ENCODE measurements around the gene SLC38A7.

GRCh38 chr16:58658796-58659211 is 25.8 kb downstream of the SLC38A7 start:
- TF ChIP-seq, protein P1, sequence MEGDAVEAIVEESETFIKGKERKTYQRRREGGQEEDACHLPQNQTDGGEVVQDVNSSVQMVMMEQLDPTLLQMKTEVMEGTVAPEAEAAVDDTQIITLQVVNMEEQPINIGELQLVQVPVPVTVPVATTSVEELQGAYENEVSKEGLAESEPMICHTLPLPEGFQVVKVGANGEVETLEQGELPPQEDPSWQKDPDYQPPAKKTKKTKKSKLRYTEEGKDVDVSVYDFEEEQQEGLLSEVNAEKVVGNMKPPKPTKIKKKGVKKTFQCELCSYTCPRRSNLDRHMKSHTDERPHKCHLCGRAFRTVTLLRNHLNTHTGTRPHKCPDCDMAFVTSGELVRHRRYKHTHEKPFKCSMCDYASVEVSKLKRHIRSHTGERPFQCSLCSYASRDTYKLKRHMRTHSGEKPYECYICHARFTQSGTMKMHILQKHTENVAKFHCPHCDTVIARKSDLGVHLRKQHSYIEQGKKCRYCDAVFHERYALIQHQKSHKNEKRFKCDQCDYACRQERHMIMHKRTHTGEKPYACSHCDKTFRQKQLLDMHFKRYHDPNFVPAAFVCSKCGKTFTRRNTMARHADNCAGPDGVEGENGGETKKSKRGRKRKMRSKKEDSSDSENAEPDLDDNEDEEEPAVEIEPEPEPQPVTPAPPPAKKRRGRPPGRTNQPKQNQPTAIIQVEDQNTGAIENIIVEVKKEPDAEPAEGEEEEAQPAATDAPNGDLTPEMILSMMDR (conservative IDR thresholded peaks at IDR 0.05; ENCODE audit: low read depth, low read length) = no peak
- no peak for TF ChIP-seq EZH2 (IDR thresholded peaks at IDR 0.05; ENCODE audit: low read length, unreplicated experiment)
